HG02798 (cell line): Measurements from ENCODE around the gene INF2.
A peak's percentile ranks its signal among the peaks of the same experiment; 100 is the strongest.
"Not testable (repeated sequence)": the region's sequence is repeated elsewhere in the genome, so short reads cannot be mapped to it uniquely, and the experiment has no call there.

ENCODE experiments used
- ATAC-seq: cut with Tn5 transposase; IDR thresholded peaks from one replicate; pipeline ENCODE4 v1.9.1; 2021; ENCODE audit warnings: mild to moderate bottlenecking; ENCODE audit not compliant: unreplicated experiment, poor library complexity

INF2 gene

DNA sequence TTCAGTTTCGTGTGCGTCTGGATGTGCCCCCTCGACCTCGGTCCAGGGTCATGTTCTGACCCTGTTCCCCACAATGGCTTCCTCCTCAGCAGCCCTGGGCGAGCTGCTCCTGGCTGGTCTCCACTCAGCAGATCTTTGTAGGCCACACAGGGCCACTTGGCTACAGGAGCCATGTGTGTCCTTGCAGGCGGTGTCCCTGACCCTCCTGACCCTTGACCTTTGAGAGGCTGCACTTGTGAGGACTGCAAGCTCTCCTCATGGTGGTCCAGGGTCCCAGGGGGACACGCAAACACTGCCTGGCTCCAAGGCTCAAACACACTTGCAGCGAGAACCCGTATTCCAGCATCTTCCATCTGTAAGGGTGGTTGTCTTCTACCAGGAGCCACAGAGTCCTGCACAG lies 56.0 kb downstream of the INF2 start:
- ATAC-seq, result no peak

DNA sequence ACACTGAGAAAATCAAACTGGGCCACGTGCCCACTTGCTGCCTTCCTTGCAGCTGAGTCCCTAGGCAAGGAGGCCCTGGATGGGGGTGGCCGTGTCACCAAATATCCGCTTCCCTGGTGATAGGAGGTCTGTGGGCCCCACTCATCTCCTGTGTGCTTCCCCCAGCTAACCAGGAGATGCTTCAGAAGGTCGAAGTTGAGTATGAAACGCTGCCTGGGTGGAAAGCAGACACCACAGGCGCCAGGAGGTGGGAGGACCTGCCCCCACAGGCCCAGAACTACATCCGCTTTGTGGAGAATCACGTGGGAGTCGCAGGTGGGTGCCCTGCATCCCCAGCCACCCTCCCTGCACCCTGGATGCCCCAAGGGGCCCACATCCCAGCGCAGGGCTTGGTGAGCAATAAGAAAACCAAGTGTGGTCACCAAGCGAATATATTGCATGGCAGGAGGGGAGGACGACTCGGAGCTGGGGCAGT lies 56.7 kb downstream of the INF2 start:
- no peak for ATAC-seq

DNA sequence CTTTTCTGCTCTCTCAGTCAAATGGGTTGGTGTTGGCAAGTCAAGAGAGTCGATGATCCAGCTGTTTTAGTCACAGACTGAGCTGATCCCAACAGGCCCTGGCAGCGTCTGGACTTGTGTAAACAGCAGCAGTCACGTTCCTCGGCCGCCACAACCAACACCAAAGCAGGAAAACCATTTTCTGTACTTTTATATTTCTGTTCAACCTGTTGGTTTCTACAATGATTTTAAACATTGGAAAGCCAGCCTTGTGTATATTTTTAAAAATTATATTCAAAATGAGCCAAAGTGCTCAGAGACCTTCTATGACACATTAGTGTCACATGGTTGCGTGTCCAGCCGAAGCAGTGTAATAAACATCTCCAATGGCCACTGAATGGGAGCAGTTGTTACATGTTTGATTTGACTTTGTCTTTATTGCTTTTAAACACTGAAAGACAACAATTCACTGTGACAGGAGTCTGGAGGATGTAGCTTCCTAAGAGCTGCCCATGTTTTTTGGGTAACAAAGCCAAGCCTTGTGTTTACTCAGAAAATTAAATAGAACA lies 57.6 kb downstream of the INF2 start:
- ATAC-seq, result no peak

GRCh38 chr14:104747876-104748275 lies 58.5 kb downstream of the INF2 start:
- no peak for ATAC-seq

GRCh38 chr14:104749111-104749649 lies 59.8 kb downstream of the INF2 start:
- ATAC-seq, result no peak

DNA sequence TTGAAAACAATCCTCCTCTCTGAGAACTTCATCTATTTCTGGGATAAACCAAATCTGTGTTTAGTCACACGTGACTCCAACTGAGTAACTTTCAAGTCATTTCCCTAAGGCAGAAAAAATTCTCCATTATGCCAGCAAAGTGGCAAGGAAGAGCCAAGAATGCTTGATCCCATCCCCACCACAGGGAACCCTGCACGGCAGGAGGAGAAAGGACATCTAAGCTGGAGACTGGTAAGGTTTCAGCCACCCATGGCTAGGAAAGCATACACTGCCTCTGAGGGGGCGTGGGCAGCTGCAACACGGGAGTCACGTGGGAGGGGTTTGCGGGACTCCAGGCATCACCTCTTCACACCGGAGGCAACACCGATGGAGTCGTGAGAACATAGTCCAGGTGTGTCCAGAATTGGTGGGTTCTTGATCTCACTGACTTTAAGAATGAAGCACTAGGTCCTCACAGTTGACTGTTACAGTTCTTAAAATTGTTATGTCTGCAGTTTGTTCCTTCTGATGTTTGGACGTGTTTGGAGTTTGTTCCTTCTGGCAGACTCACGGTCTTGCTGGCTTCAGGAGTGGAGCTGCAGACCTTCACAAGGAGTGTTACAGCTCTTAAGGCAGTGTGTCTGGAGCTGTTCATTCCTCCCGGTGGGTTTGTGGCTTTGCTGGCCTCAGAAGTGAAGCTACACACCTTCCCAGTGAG lies 60.8 kb downstream of the INF2 start:
- ATAC-seq, result no peak

DNA sequence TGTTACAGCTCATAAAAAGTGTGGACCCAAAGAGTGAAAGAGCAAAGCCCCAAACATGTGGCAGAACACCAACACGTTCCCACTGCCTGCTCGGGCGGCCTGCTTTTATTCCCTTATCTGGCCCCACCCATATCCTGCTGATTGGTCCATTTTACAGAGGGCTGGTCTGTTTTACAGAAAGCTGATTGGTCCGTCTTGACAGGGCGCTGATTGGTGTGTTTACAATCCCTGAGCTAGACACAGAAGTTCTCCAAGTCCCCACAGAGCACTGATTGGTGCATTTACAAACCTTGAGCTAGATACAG lies 61.3 kb downstream of the INF2 start:
- not testable (repeated sequence) for ATAC-seq

- no peak for ATAC-seq
These were observed 62.4 kb downstream of the INF2 start for GRCh38 chr14:104751539-104752422.

GRCh38 chr14:104752423-104752734 lies 63.0 kb downstream of the INF2 start:
- no peak for ATAC-seq

DNA sequence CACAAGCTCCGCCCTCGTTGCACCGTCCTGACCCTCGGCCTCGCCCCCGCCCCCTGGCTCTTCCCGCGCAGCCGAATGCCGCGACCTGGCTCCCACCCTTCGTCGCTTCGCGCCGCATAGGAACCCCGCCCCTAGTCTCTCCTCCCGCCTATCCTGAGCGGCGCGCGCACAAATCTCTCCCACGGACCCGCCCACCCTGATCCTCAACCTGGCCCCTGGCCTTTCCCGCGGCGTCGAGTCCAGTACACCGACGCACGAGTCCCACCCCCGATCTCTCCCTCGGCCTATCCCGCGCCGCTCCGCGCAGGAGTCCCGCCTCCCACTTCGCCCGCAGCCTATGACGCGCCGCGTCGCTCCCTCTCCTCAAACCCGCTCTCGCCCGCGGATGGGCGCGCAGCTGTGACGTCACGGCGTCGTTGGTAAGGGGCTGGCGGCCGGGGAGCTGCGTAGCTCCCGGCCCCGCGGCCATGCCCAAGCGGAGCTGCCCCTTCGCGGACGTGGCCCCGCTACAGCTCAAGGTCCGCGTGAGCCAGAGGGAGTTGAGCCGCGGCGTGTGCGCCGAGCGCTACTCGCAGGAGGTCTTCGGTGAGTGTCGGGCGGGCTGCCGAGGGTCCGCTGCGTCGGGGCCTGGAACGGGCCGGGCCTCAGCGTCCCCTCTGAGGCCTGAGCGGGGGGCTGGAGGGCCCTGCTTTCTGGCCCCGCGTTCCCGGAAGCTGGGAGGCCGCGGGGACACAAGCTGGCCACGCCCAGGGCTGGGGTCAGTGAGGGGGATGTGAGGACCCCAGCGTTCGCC lies 63.5 kb downstream of the INF2 start, which contains the start of gene SIVA1:
SIVA1 (plus strand) TSS at position 413 of the 793 bp plus-strand sequence; CDS start at position 468, 55 bp downstream.
- ATAC-seq, result peak; percentile 90

DNA sequence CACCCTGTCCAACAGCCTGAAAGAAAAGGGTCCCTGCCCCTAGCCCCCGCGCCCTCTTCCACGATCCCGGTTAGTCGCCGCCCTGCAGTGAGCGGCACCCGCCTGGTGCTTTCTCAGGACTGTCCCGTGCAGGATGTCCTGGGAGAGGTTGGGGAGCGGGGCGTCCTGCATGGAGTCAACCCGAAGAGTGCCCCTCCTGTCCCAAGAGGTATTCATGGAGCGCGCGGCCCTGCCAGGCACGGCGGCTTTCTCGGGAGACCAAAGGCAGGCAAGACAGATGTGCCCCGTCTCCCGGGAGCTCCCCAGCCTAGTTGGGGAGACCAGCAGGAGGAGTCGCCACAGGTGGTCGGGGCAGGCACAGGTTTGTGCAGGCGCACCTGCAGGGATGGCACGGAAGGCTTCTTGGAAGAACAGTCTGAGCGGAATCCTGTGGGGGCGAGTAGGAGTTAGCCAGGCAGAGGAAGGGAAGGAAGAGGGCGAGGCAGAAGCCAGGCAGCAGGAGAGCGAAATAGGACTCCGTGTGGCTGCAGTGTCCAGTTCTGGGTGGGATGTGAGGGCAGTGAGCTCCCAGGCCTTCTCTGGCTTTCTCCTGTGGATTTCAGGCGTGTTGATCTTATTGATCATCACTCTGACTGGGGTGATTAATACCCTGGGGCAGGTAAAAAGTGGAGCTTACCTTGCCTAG lies 64.3 kb downstream of the INF2 start:
- no peak for ATAC-seq

DNA sequence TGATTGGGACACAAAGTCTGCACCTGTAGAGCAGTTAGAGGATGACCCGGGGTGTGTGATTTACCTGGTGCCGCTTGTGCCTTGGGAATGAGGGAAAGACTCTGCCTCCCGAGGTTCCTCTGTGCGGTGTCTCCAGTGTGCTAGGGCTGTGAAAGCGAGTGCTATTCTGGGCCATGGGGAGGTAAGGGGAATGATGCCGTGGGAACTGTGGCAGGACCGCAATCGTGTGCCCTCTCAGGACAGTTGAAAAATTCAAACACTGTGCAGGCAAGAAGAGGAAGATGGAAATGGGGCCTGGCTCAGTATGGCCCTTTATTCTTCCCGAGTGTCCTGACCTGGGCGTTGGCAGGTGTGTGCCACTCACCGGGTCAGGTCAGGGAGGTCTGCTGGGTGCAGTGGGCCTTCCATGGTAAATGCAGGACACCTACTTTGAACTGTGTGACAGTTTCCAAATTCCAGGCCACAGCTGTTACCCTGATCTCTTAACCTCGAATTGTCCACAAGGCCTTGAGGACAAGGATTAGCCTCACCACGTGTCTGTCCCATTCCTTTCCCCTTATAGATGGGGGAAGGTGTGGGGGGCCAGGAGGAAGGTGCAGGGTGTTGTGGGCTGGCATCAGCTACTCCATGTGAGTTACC lies 64.9 kb downstream of the INF2 start:
- ATAC-seq, result no peak

GRCh38 chr14:104755621-104756020 lies 66.2 kb downstream of the INF2 start:
- ATAC-seq, result no peak

DNA sequence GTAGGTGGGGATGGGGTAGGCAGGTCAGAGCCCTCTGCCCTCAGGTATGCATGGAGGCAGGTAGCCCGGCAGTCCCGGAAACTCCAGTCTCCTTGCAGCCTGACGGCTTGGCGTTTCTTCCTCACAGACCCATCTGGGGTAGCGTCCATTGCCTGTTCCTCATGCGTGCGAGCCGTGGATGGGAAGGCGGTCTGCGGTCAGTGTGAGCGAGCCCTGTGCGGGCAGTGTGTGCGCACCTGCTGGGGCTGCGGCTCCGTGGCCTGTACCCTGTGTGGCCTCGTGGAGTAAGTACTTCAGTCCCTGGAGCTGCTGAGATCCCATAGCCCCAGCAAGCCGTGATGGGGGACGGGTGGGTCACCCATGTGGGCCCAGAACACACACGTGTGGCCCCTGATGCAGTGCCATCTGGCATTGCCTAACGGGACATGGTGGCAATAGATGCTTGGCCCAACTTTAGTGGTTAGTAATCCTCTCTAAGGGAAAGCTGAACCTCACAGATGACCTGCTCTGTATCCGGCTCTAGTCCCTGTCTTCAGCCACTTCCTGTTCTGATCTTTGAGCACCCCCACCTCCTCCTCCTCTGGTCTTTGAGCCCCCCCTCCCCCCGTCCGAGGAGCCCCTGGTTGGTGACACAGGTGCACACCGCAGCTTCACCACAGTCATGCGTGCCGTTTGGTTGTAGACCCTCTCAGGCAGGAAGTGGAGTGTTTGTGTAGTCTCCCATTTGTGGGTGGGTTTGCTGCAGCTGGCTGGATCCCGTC lies 67.2 kb downstream of the INF2 start:
- no peak for ATAC-seq

DNA sequence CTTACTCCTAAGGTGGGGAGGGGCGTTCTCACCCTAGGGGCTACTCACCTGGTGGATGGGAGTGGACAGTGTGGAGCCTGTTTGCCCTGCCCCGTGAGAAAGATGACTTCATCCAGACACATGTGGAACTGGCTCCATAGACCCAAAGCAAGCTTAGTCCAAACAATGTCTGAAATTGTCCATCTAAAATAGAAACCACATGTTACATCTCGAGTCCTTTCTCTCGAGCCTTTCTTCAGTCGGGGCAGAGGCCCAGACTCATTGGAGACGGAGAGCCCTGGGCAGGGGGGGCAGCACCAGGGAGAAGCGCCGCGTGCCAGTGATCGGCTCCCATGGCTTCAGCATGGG lies 67.8 kb downstream of the INF2 start:
- ATAC-seq, result no peak

DNA sequence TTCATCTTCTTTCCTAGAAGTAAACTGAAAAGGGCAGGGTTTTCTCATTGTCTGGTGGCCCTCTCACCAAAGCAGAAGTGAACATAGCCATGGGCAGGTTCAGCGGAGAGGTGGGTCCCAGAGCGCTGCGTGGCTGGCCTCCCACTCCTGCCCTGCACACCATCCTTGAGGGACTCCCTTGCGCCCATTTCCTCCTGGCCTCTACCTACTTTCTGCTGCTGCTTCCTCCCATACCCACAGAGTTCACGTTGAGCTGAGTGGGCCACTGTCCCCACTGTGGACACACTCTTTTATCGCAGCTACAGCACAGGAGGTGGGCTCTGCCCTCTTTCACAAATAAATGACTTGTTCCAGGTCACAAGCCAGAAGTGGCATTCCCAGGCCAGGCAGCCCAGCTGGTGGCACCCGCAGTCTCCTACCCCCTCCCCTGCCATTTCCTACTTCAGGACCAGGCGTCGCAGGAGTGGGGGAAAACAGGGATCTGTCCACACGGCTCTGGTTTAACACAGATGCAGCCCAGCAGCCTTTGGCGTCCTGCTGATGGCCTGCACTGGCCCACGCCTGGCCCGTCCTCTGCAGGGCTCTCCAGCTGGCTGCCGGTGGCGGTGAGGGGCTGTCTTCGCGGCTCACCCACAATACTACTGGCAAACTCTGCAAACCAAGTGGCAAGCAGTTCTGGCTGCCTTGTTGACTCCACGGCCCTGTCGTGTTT lies 68.4 kb downstream of the INF2 start:
- no peak for ATAC-seq

DNA sequence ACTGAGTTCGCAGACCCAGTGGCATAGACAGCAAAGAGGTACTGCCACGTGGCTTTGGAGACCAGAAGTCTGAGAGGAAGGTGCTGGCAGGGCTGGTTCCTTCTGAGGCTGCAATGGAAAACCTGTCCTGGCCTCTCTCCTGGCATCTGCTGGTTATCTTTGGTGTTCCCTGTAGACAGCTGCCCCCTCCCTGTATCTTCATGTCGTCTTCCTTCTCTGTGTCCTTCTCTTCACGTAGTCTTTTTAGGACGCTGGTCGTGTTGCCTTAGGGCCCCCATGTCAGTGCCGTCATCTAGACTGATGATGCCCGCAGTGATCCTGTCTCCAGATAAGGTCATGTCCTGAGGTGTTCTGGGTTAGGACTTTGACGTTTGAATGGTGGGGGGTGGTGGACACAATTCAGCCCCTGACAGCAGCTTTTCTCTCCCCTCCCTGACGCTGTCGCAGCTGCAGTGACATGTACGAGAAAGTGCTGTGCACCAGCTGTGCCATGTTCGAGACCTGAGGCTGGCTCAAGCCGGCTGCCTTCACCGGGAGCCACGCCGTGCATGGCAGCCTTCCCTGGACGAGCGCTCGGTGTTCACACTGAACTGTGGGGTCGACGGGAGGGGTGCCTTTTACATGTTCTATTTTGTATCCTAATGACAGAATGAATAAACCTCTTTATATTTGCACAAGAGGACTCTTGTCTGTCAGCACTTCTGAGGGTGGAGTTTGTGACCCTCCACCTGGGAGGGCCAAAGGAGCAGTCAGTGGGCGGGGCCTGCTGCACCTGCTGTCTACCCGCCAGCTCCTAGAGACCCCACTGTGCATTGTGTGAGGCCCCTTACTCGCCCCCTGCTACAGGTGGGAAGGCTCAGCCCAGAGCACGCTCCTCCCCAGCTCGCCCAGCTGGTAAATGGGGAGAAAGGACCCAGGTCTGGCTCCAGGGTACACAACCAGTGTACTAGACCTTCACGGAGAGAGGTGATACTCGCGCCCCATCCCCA lies 69.9 kb downstream of the INF2 start:
- ATAC-seq, result no peak
